ENCODE measurements around the gene HOTAIR. TPM values are rescaled to one million over a fixed set of nuclear protein-coding genes. Genes with fewer than 3 reads are reported as not detected.

Gene HOTAIR
- total RNA-seq, 1 donor from 2014 or later, result not detected

- Mint-ChIP-seq H3K27me3 (ENCODE audit: low read depth, unreplicated experiment) (peaks cover 85% of the 10 kb centered on the region), H3K9me3 (ENCODE audit: unreplicated experiment) (peaks cover 29% of the 10 kb centered on the region), H3K27ac (ENCODE audit: unreplicated experiment) (no peak overlapping the region), H3K4me1 (ENCODE audit: low read depth, unreplicated experiment) (no peaks in the 10 kb centered on the region), H3K36me3 (ENCODE audit: low read depth, unreplicated experiment) (no peaks in the 10 kb centered on the region), H3K4me3 (ENCODE audit: unreplicated experiment) (no peak overlapping the region)
- Histone ChIP-seq H3K27ac (ENCODE audit: low read depth, low read length) (no peak overlapping the region), H3K4me2 (ENCODE audit: low read length) (no peak overlapping the region), H3K79me2 (ENCODE audit: insufficient read depth, low read length) (no peaks in the 10 kb centered on the region), H3K9ac (ENCODE audit: low read length) (no peak overlapping the region), H3K4me1 (ENCODE audit: insufficient read depth, low read length) (no peaks in the 10 kb centered on the region), H3K36me3 (ENCODE audit: insufficient read depth, low read length) (no peaks in the 10 kb centered on the region), H2AFZ (ENCODE audit: low read depth, low read length) (no peak overlapping the region), H3K4me3 (ENCODE audit: insufficient read depth, low read depth, low read length) (no peak overlapping the region), H3K27me3 (ENCODE audit: insufficient read depth, low read length) (peaks cover 93% of the 10 kb centered on the region), H3K9me3 (ENCODE audit: insufficient read depth, low read depth, low read length) (no peaks in the 10 kb centered on the region), H4K20me1 (ENCODE audit: insufficient read depth, low read length) (no peaks in the 10 kb centered on the region)
- no peak for DNase-seq (ENCODE audit: low read depth)
- no peak for TF ChIP-seq EZH2 (IDR thresholded peaks at IDR 0.05; ENCODE audit: insufficient read depth, low read length)
- no peak for TF ChIP-seq CTCF (IDR thresholded peaks at IDR 0.05; ENCODE audit: insufficient read depth, low read depth, low read length)
- FAIRE-seq, result no peak
Observed at GRCh38 chr12:53986686-53987483, 12.1 kb upstream of the HOTAIR start.

DNA sequence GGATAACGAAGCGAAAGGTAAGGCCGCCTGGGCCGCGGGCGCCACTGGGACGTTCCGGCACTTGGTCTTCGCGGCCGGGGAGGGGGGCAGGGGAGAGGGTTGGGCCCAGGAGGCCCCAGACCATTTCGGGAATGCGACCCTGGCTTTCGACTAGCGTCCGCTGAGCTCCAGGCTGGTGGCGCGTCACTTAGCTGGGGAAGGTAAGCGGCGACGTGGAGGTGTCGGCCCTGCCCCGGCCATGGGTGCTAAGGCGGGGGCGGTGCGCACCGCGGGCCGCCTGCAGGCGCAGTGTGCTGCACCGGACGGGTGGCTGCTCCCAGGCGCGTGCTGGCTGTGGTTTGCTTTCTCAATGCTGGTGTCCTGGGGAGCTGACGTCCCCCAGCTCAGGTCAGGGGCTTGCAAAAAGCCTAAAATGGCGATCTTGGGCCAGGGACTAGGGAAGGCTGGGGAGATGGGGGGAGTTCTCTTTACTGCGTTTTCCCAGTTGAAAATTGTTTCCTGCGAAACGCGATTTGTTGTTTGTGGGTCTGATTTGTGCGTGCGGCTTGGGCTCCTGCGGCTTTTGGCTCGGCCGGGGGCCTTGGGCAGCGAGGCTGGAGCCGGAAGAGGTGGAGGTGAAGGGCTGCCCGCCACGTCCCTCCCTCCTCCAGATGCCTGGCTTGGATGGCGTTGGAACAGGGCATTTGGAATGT, 11.4 kb upstream of the HOTAIR start:
- H3K27ac ChIP-seq (ENCODE audit: low read depth, low read length), result no peak overlapping the region
- H3K4me2 ChIP-seq (ENCODE audit: low read length), result no peak overlapping the region
- no peak overlapping the region for H2AFZ ChIP-seq (ENCODE audit: low read depth, low read length)
- FAIRE-seq (no peak), DNase-seq (ENCODE audit: low read depth) (no peak)
- H3K27me3 ChIP-seq (ENCODE audit: insufficient read depth, low read length), result peaks cover 93% of the 10 kb centered on the region
- no peaks in the 10 kb centered on the region for H3K4me1 Mint-ChIP-seq (ENCODE audit: low read depth, unreplicated experiment)
- no peak overlapping the region for H3K4me3 ChIP-seq (ENCODE audit: insufficient read depth, low read depth, low read length)
- H3K4me3 Mint-ChIP-seq (ENCODE audit: unreplicated experiment), result no peak overlapping the region
- no peaks in the 10 kb centered on the region for H3K9me3 ChIP-seq (ENCODE audit: insufficient read depth, low read depth, low read length)
- H3K9me3 Mint-ChIP-seq (ENCODE audit: unreplicated experiment), result peaks cover 29% of the 10 kb centered on the region
- no peaks in the 10 kb centered on the region for H3K4me1 ChIP-seq (ENCODE audit: insufficient read depth, low read length)
- H3K27ac Mint-ChIP-seq (ENCODE audit: unreplicated experiment), result no peak overlapping the region
- no peak overlapping the region for H3K9ac ChIP-seq (ENCODE audit: low read length)
- peak; percentile 82 for TF ChIP-seq EZH2 (IDR thresholded peaks at IDR 0.05; ENCODE audit: insufficient read depth, low read length)
- no peak for TF ChIP-seq CTCF (IDR thresholded peaks at IDR 0.05; ENCODE audit: insufficient read depth, low read depth, low read length)
- H3K36me3 ChIP-seq (ENCODE audit: insufficient read depth, low read length), result no peaks in the 10 kb centered on the region
- H3K27me3 Mint-ChIP-seq (ENCODE audit: low read depth, unreplicated experiment), result peaks cover 85% of the 10 kb centered on the region
- H4K20me1 ChIP-seq (ENCODE audit: insufficient read depth, low read length), result no peaks in the 10 kb centered on the region
- no peaks in the 10 kb centered on the region for H3K79me2 ChIP-seq (ENCODE audit: insufficient read depth, low read length)
- no peaks in the 10 kb centered on the region for H3K36me3 Mint-ChIP-seq (ENCODE audit: low read depth, unreplicated experiment)

- Histone ChIP-seq H3K4me3 (ENCODE audit: insufficient read depth, low read depth, low read length) (no peak overlapping the region), H3K27ac (ENCODE audit: low read depth, low read length) (no peak overlapping the region), H3K79me2 (ENCODE audit: insufficient read depth, low read length) (no peaks in the 10 kb centered on the region), H3K4me1 (ENCODE audit: insufficient read depth, low read length) (no peaks in the 10 kb centered on the region), H2AFZ (ENCODE audit: low read depth, low read length) (no peak overlapping the region), H3K27me3 (ENCODE audit: insufficient read depth, low read length) (peaks cover 93% of the 10 kb centered on the region), H3K9me3 (ENCODE audit: insufficient read depth, low read depth, low read length) (no peaks in the 10 kb centered on the region), H4K20me1 (ENCODE audit: insufficient read depth, low read length) (no peaks in the 10 kb centered on the region), H3K36me3 (ENCODE audit: insufficient read depth, low read length) (no peaks in the 10 kb centered on the region), H3K9ac (ENCODE audit: low read length) (no peak overlapping the region), H3K4me2 (ENCODE audit: low read length) (no peak overlapping the region)
- peaks cover 85% of the 10 kb centered on the region for H3K27me3 Mint-ChIP-seq (ENCODE audit: low read depth, unreplicated experiment)
- FAIRE-seq (no peak), DNase-seq (ENCODE audit: low read depth) (no peak)
- H3K36me3 Mint-ChIP-seq (ENCODE audit: low read depth, unreplicated experiment), result no peaks in the 10 kb centered on the region
- H3K9me3 Mint-ChIP-seq (ENCODE audit: unreplicated experiment), result peaks cover 29% of the 10 kb centered on the region
- H3K4me1 Mint-ChIP-seq (ENCODE audit: low read depth, unreplicated experiment), result no peaks in the 10 kb centered on the region
- no peak overlapping the region for H3K27ac Mint-ChIP-seq (ENCODE audit: unreplicated experiment)
- no peak overlapping the region for H3K4me3 Mint-ChIP-seq (ENCODE audit: unreplicated experiment)
- TF ChIP-seq CTCF (IDR thresholded peaks at IDR 0.05; ENCODE audit: insufficient read depth, low read depth, low read length), result no peak
- TF ChIP-seq EZH2 (IDR thresholded peaks at IDR 0.05; ENCODE audit: insufficient read depth, low read length), result no peak
Observed at GRCh38 chr12:53985692-53985993, 10.9 kb upstream of the HOTAIR start.

Measured in astrocyte (in vitro differentiated cells and primary cell).